GM12878 (cell line): Measurements from ENCODE around the gene GRIP2. TPM values are rescaled to one million over a fixed set of nuclear protein-coding genes. Genes with fewer than 3 reads are reported as not detected.

Experiments
- ATAC-seq: fragments of 200-7000 bp; cut with Tn5 transposase; 3 replicates; pipeline ENCODE4 v1.9.1; 2020; ENCODE audit warnings: mild to moderate bottlenecking, moderate library complexity
- BruUV-seq: library from RNA; stranded (reverse); fragments of 400-500 nt; replicated peaks from 2 replicates; lab custom pipeline; 2021; lab: Mats Ljungman, UMichigan
- CTCF ChIA-PET: fragments of 300-600 bp; sonication (Branson Sonifier 250); formaldehyde crosslinking; extraction: SDS; loops from one replicate; lab custom pipeline; 2021; ENCODE audit warnings: inconsistent platforms; lab: Yijun Ruan, JAX
- POLR2A ChIA-PET: fragments of 350-600 bp; formaldehyde crosslinking; extraction: SDS; loops from one replicate; lab custom pipeline; 2021; ENCODE audit warnings: inconsistent platforms; lab: Charles Lee
- RAD21 ChIA-PET: fragments of 300-600 bp; sonication (Branson Sonifier 250); formaldehyde crosslinking; loops from one replicate; lab custom pipeline; 2023; ENCODE audit warnings: antibody characterized with exemption; ENCODE audit not compliant: unreplicated experiment; lab: Charles Lee
- SMC1A ChIA-PET: fragments of 300-600 bp; sonication (Branson Sonifier 250); formaldehyde crosslinking; loops from one replicate; lab custom pipeline; 2023; ENCODE audit not compliant: unreplicated experiment, uncharacterized antibody; lab: Charles Lee
- DNase-seq: peaks from one replicate; pipeline ENCODE4 v3.0.0-alpha.2; 2011; ENCODE audit warnings: low read depth, low spot score
- FAIRE-seq: peaks from 3 replicates; lab custom pipeline; 2011; peaks lifted over from hg19 to GRCh38; lab: Jason Lieb, UNC
- H2AFZ ChIP-seq: 2 replicates; pipeline ENCODE4 v1.6.0; 2011; ENCODE audit warnings: low read depth, low read length, control low read depth; ENCODE audit not compliant: control insufficient read depth
- H3K27ac ChIP-seq: 2 replicates; pipeline ENCODE4 v1.5.1; 2011; ENCODE audit warnings: control low read depth; ENCODE audit not compliant: control insufficient read depth, insufficient read depth
- H3K27me3 ChIP-seq, 2 experiments: replicated peaks in 1 of 2; 2 replicates each; pipeline versions ENCODE4 v1.6.0 to v1.6.1; 2011; ENCODE audit warnings: low read length in 1 of 2; ENCODE audit not compliant: control insufficient read depth in 2 of 2, insufficient read depth in 2 of 2
- H3K36me3 ChIP-seq, 2 experiments: 2 replicates each; pipeline ENCODE4 v1.5.1; 2011; ENCODE audit warnings: low read length in 1 of 2; ENCODE audit not compliant: control insufficient read depth in 2 of 2, insufficient read depth in 2 of 2
- H3K4me1 ChIP-seq: 2 replicates; pipeline ENCODE4 v1.6.1; 2011; ENCODE audit warnings: mild to moderate bottlenecking, low read length, moderate library complexity, mixed read lengths; ENCODE audit not compliant: control insufficient read depth, insufficient read depth
- H3K4me2 ChIP-seq: 2 replicates; pipeline ENCODE4 v1.6.0; 2011; ENCODE audit warnings: control low read depth; ENCODE audit not compliant: control insufficient read depth, insufficient read depth
- H3K4me3 ChIP-seq: fragments of 200-600 bp; sonication (generic); 2 replicates; pipeline ENCODE4 v1.5.1; 2016
- H3K79me2 ChIP-seq: 2 replicates; pipeline ENCODE4 v1.6.0; 2011; ENCODE audit warnings: low read length; ENCODE audit not compliant: control insufficient read depth, insufficient read depth
- H3K9ac ChIP-seq: 2 replicates; pipeline ENCODE4 v1.8.0; 2011; ENCODE audit warnings: low read length, control low read depth, mixed read lengths; ENCODE audit not compliant: control insufficient read depth, insufficient read depth
- H3K9me3 ChIP-seq: replicated peaks from 3 replicates; pipeline ENCODE4 v1.5.1; 2011; ENCODE audit warnings: mild to moderate bottlenecking, low read length; ENCODE audit not compliant: control insufficient read depth, insufficient read depth
- H4K20me1 ChIP-seq: 2 replicates; pipeline ENCODE4 v1.6.0; 2011; ENCODE audit not compliant: control insufficient read depth, insufficient read depth
- BCL3 ChIP-seq: IDR thresholded peaks from 2 replicates; pipeline ENCODE4 v1.6.1; 2011; ENCODE audit warnings: borderline replicate concordance, low read depth, mild to moderate bottlenecking, moderate library complexity, low read length; ENCODE audit not compliant: insufficient read depth, poor library complexity, severe bottlenecking
- MXI1 ChIP-seq: fragments of 150-350 bp; IDR thresholded peaks from 2 replicates; pipeline ENCODE4 v1.6.1; 2011; ENCODE audit warnings: low read depth, mild to moderate bottlenecking, inconsistent platforms, low read length, improper control_type of control experiment
- MYB ChIP-seq: fragments of 150-350 bp; IDR thresholded peaks from 2 replicates; pipeline ENCODE4 v1.6.1; 2014; ENCODE audit warnings: mild to moderate bottlenecking, low read depth, low read length, borderline replicate concordance
- POU2F2 ChIP-seq: IDR thresholded peaks from 3 replicates; pipeline ENCODE4 v1.6.1; 2011; ENCODE audit warnings: low read depth, mild to moderate bottlenecking, low read length, borderline replicate concordance
- WGBS: methylation state at CpG from one replicate; pipeline ENCODE4 v1.1.6; 2016; ENCODE audit warnings: low lambda C conversion rate; ENCODE audit not compliant: insufficient replicate concordance, insufficient coverage; ENCODE audit errors: missing lambda C conversion rate; 5-methylcytosine and 5-hydroxymethylcytosine counted together
- in situ Hi-C: fragments of 300-500 bp; cut with MboI; formaldehyde crosslinking; loops from 9 replicates; pipeline ENCODE4 v1.14.3; 2018; ENCODE audit warnings: mixed read lengths
- intact Hi-C: fragments of 100-400 bp; cut with micrococcal nuclease; formaldehyde crosslinking; loops from one replicate; pipeline ENCODE4 v1.14.2; 2022; ENCODE audit not compliant: unreplicated experiment
- polyA plus RNA-seq, 11 experiments: library from polyadenylated mRNA; depleted of rRNA in 4 of 11; unstranded in 6 of 11; stranded (reverse) in 5 of 11; fragments of >200 nt; fragmentation: Nextera tagmentation in 4 of 11; fragmentation: Illumina TruSeq in 1 of 11; extraction: Ambion mirVana in 4 of 11; extraction: Trizol in 1 of 11; gene quantifications; 1 replicate in 1 of 11; 2 replicates in 10 of 11; pipeline versions ENCODE4 v1.2.1 to v1.2.3, GENCODE V29; 2011 to 2016; ENCODE audit warnings: inconsistent platforms in 2 of 11, missing spikeins in 2 of 11, low read depth in 1 of 11
- total RNA-seq, 4 experiments: library from RNA; depleted of rRNA in 3 of 4; stranded (reverse); fragments of >200 nt in 3 of 4; fragmentation: Illumina TruSeq in 1 of 4; extraction: Trizol in 1 of 4; gene quantifications; 2 replicates each; pipeline versions ENCODE4 v1.2.1 to v1.2.3, GENCODE V29; 2013 to 2021

The GRIP2 gene
- total and polyA plus RNA-seq, 10 of the 15 experiments (the other 5 are each of a cell fraction or from before 2014, with no cell fraction given) = not detected

DNA sequence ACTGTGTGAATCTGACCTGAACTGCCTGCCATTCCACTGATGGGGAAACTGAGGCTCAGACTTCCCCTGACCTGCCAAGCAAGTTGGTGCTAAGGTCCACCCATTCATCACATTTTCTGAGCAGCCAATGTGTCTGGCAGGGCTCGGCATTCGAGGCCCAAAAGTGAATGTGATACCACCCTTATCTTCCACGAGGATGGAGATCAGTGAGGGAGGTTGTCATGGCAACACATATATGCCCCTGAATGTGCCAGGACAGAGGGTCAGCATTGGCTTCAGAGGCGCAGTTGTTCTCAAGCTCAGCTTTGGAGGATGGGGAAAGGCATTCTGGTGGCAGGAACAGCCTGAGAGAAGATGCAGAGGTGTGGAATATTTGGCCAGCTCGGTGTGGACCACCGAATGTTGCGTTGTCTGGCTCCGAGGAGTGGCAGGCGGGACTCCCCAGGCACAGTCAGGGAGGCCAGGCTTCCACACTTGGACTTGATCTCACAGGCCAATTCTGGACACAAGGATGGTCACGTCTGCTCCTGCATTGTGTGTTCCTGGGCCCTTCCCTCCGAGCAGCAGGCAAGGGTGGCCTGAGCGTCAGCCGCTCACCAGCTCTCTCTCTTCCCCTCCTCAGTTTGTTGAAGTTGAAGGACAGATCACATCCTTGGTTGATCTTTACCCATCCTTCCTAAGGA lies 63.4 kb downstream of the GRIP2 start:
- no peak for TF ChIP-seq BCL3
- no peaks in the 10 kb centered on the region for H4K20me1 ChIP-seq
- no peaks in the 10 kb centered on the region for H3K27me3 ChIP-seq
- no peak overlapping the region for H2AFZ ChIP-seq
- RAD21 ChIA-PET = interaction anchor here (1.4 kb wide), 1 partner anchor 9 kb away, joined by 3 read pairs; no protein-coding TSS in a partner anchor
- no peak overlapping the region for H3K9ac ChIP-seq
- H3K4me1 ChIP-seq = no peaks in the 10 kb centered on the region
- no peaks in the 10 kb centered on the region for H3K9me3 ChIP-seq
- SMC1A ChIA-PET = interaction anchor here (0.6 kb wide), 1 partner anchor 57 kb away, joined by 3 read pairs; no protein-coding TSS in a partner anchor
- WGBS = 93% methylated on average over 13 of the region's 13 CpGs
- no peak for FAIRE-seq
- no peak overlapping the region for H3K4me3 ChIP-seq
- no peak overlapping the region for H3K27ac ChIP-seq
- peaks cover 7 to 12% of the 10 kb centered on the region in 2 experiments for H3K36me3 ChIP-seq
- H3K79me2 ChIP-seq = no peaks in the 10 kb centered on the region
- intact Hi-C loops (no loop called here), in situ Hi-C loops (loop anchor here (5.0 kb wide), 1 partner anchor 274 kb away; no protein-coding TSS in a partner anchor)
- BruUV-seq = no TSS peak
- CTCF ChIA-PET = interaction anchor here (1.5 kb wide), 1 partner anchor 16 kb away, joined by 3 read pairs; no protein-coding TSS in a partner anchor
- POLR2A ChIA-PET = no interaction called here
- H3K4me2 ChIP-seq = no peak overlapping the region
- no peak for ATAC-seq
- DNase-seq = no peak

DNA sequence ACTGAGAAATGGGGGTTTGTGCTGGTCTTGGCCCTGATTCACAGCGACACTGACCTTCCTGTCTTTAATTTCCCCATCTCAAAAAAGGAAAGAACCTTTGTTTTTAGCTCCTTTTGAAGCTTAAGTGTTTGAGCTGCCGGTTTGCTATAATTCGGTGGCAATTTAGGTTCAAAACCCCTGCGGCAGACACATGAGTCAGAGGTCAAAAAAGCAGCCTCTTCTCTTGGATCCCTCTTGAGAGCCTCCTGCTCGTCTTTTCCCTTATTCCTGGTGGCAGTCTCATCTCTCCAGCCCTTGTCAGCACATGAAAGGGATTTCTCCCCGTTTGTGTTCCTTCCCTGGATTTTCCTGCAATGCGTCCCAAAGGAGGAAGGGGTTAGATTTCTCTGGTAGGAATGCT lies 64.5 kb downstream of the GRIP2 start:
- Histone ChIP-seq H3K9ac (no peak overlapping the region), H3K27ac (no peak overlapping the region), H3K27me3 (no peaks in the 10 kb centered on the region), H3K36me3 (peaks cover 7 to 10% of the 10 kb centered on the region in 2 experiments), H3K9me3 (no peaks in the 10 kb centered on the region), H3K79me2 (no peaks in the 10 kb centered on the region), H3K4me2 (no peak overlapping the region), H3K4me3 (no peak overlapping the region), H4K20me1 (no peaks in the 10 kb centered on the region), H2AFZ (no peak overlapping the region), H3K4me1 (no peaks in the 10 kb centered on the region)
- intact Hi-C loops (no loop called here), in situ Hi-C loops (loop anchor here (5.0 kb wide), 1 partner anchor 273 kb away; no protein-coding TSS in a partner anchor)
- ATAC-seq (no peak), FAIRE-seq (no peak), DNase-seq (no peak)
- CTCF ChIA-PET = no interaction called here
- SMC1A ChIA-PET = interaction anchor here (0.6 to 1.6 kb wide), 4 partner anchors 15 to 277 kb away, joined by 3 to 4 read pairs (median 4); no protein-coding TSS in a partner anchor
- BruUV-seq = no TSS peak
- WGBS = 96% methylated on average over 6 of the region's 7 CpGs
- RAD21 ChIA-PET = interaction anchor here (1.4 kb wide), 1 partner anchor 8 kb away, joined by 3 read pairs; no protein-coding TSS in a partner anchor
- TF ChIP-seq MXI1 = no peak
- TF ChIP-seq MYB = no peak
- TF ChIP-seq POU2F2 = no peak
- POLR2A ChIA-PET = no interaction called here
